Neural cell (in vitro differentiated cells): ENCODE measurements around the gene WWC2. TPM values are rescaled to one million over a fixed set of nuclear protein-coding genes. Genes with fewer than 3 reads are reported as not detected.

Experiments
- H2AFZ ChIP-seq: fragments of 200-600, 300-800 bp; sonication (generic), shearing (Covaris generic); 2 replicates; pipeline ENCODE4 v1.6.0; 2014; ENCODE audit warnings: low read depth, mild to moderate bottlenecking, antibody characterized with exemption, low read length, moderate library complexity
- H3F3A ChIP-seq: fragments of 200-600 bp; shearing (Covaris generic); 2 replicates; pipeline ENCODE4 v1.6.1; 2016; ENCODE audit warnings: mild to moderate bottlenecking, moderate library complexity, mixed read lengths, antibody characterized with exemption, low read length; ENCODE audit not compliant: insufficient read depth, poor library complexity, severe bottlenecking
- H3K27ac ChIP-seq: fragments of 200-600, 300-800 bp; sonication (generic), shearing (Covaris generic); 2 replicates; pipeline ENCODE4 v1.5.1; 2014; ENCODE audit warnings: mild to moderate bottlenecking, low read length, moderate library complexity
- H3K27me3 ChIP-seq: fragments of 300-800, 200-600 bp; sonication (generic), shearing (Covaris generic); 2 replicates; pipeline ENCODE4 v1.6.0; 2014; ENCODE audit warnings: mild to moderate bottlenecking, low read depth, low read length, moderate library complexity; ENCODE audit not compliant: insufficient read depth
- H3K36me3 ChIP-seq: fragments of 300-800, 200-600 bp; sonication (generic), shearing (Covaris generic); 2 replicates; pipeline ENCODE4 v1.5.1; 2014; ENCODE audit warnings: mild to moderate bottlenecking, antibody characterized with exemption, low read length, moderate library complexity; ENCODE audit not compliant: insufficient read depth
- H3K4me2 ChIP-seq: fragments of 300-800, 200-600 bp; sonication (generic), shearing (Covaris generic); 2 replicates; pipeline ENCODE4 v1.6.0; 2014; ENCODE audit warnings: mild to moderate bottlenecking, low read length
- H3K4me3 ChIP-seq: fragments of 300-800, 200-600 bp; sonication (generic), shearing (Covaris generic); 2 replicates; pipeline ENCODE4 v1.5.1; 2014; ENCODE audit warnings: mild to moderate bottlenecking, low read length, moderate library complexity
- H3K79me2 ChIP-seq: fragments of 200-600 bp; shearing (Covaris generic); replicated peaks from 2 replicates; pipeline ENCODE4 v1.6.0; 2014; ENCODE audit warnings: mild to moderate bottlenecking, low read length, moderate library complexity; ENCODE audit not compliant: insufficient read depth
- H3K9ac ChIP-seq: fragments of 300-800, 200-600 bp; sonication (generic), shearing (Covaris generic); 2 replicates; pipeline ENCODE4 v1.6.1; 2016; ENCODE audit warnings: mild to moderate bottlenecking, low read length, mixed read lengths
- H3K9me2 ChIP-seq: fragments of 200-600 bp; shearing (Covaris generic); 2 replicates; pipeline ENCODE4 v1.6.1; 2016; ENCODE audit warnings: mild to moderate bottlenecking, low read length, mixed read lengths; ENCODE audit not compliant: insufficient read depth
- H3K9me3 ChIP-seq: fragments of 200-600, 300-800 bp; sonication (generic), shearing (Covaris generic); 2 replicates; pipeline ENCODE4 v1.6.1; 2016; ENCODE audit warnings: mild to moderate bottlenecking, mixed run types, low read length, moderate library complexity, mixed read lengths
- H4K20me1 ChIP-seq: fragments of 200-600 bp; shearing (Covaris generic); 2 replicates; pipeline ENCODE4 v1.6.1; 2016; ENCODE audit warnings: mild to moderate bottlenecking, mixed run types; ENCODE audit not compliant: insufficient read depth
- CTCF ChIP-seq: fragments of 450-650 bp; IDR thresholded peaks from 2 replicates; pipeline ENCODE4 v1.5.1; 2014; ENCODE audit warnings: antibody characterized with exemption, mild to moderate bottlenecking, moderate library complexity; ENCODE audit not compliant: poor library complexity, severe bottlenecking
- EP300 ChIP-seq: fragments of 450-650 bp; conservative IDR thresholded peaks from 2 replicates; pipeline ENCODE4 v1.6.1; 2014; ENCODE audit warnings: antibody characterized with exemption, mild to moderate bottlenecking, moderate library complexity; ENCODE audit not compliant: poor library complexity, severe bottlenecking
- EZH2 ChIP-seq: fragments of 200-600, 300-800 bp; shearing (Covaris generic), sonication (generic); IDR thresholded peaks from 2 replicates; pipeline ENCODE4 v1.6.1; 2014; ENCODE audit warnings: antibody characterized with exemption, low read length, borderline replicate concordance, mild to moderate bottlenecking; ENCODE audit not compliant: insufficient read depth, poor library complexity, severe bottlenecking
- MXI1 ChIP-seq: fragments of 450-650 bp; conservative IDR thresholded peaks from 2 replicates; pipeline ENCODE4 v1.6.1; 2014; ENCODE audit warnings: antibody characterized with exemption, mild to moderate bottlenecking; ENCODE audit not compliant: poor library complexity, severe bottlenecking
- POLR2AphosphoS5 ChIP-seq: IDR thresholded peaks from 2 replicates; pipeline ENCODE4 v1.6.1; 2012
- RAD21 ChIP-seq: fragments of 450-650 bp; conservative IDR thresholded peaks from 2 replicates; pipeline ENCODE4 v1.6.1; 2014; ENCODE audit warnings: antibody characterized with exemption, mild to moderate bottlenecking, moderate library complexity
- REST ChIP-seq: IDR thresholded peaks from 2 replicates; pipeline ENCODE4 v1.6.1; 2012; ENCODE audit warnings: borderline replicate concordance
- SMC3 ChIP-seq: fragments of 450-650 bp; conservative IDR thresholded peaks from 2 replicates; pipeline ENCODE4 v1.6.1; 2014; ENCODE audit warnings: antibody characterized with exemption, mild to moderate bottlenecking, moderate library complexity; ENCODE audit not compliant: poor library complexity
- TAF1 ChIP-seq: IDR thresholded peaks from 2 replicates; pipeline ENCODE4 v1.6.1; 2012; ENCODE audit warnings: low read depth
- polyA plus RNA-seq: library from polyadenylated mRNA; depleted of rRNA; stranded (reverse); fragments of >200 nt; gene quantifications from 2 replicates; pipeline ENCODE4 v1.2.3, GENCODE V29; 2014

WWC2 gene
- polyA plus RNA-seq, 1 donor from 2014 or later: 5.7 TPM

- Histone ChIP-seq H3K4me3 (no peak overlapping the region), H3K27ac (no peak overlapping the region), H3K9me2 (no peaks in the 10 kb centered on the region), H3K9me3 (no peaks in the 10 kb centered on the region), H2AFZ (no peak overlapping the region), H3K4me2 (no peak overlapping the region), H3K9ac (no peak overlapping the region), H4K20me1 (no peaks in the 10 kb centered on the region), H3K79me2 (peaks cover 10% of the 10 kb centered on the region), H3F3A (no peaks in the 10 kb centered on the region), H3K36me3 (no peaks in the 10 kb centered on the region), H3K27me3 (no peaks in the 10 kb centered on the region)
- no peak for TF ChIP-seq EP300
- TF ChIP-seq EZH2: no peak
- no peak for TF ChIP-seq MXI1
- TF ChIP-seq POLR2AphosphoS5: no peak
- TF ChIP-seq CTCF: no peak
- TF ChIP-seq SMC3: no peak
- TF ChIP-seq RAD21: no peak
- TF ChIP-seq TAF1: no peak
Measured at GRCh38 chr4:183111452-183111885, 12.4 kb downstream of the WWC2 start.

GRCh38 chr4:183118141-183118540 lies 19.1 kb downstream of the WWC2 start:
- H3F3A ChIP-seq: no peaks in the 10 kb centered on the region
- no peak overlapping the region for H3K4me3 ChIP-seq
- H3K9me3 ChIP-seq: no peaks in the 10 kb centered on the region
- H3K27ac ChIP-seq: no peak overlapping the region
- TF ChIP-seq RAD21: no peak
- no peak for TF ChIP-seq CTCF
- TF ChIP-seq EP300: no peak
- no peak for TF ChIP-seq POLR2AphosphoS5
- TF ChIP-seq MXI1: no peak
- TF ChIP-seq TAF1: no peak
- no peak for TF ChIP-seq EZH2
- TF ChIP-seq SMC3: no peak
- TF ChIP-seq REST: no peak
- no peak overlapping the region for H3K4me2 ChIP-seq
- no peaks in the 10 kb centered on the region for H3K27me3 ChIP-seq
- no peak overlapping the region for H3K9ac ChIP-seq
- H3K36me3 ChIP-seq: no peaks in the 10 kb centered on the region
- peaks cover 4% of the 10 kb centered on the region for H3K79me2 ChIP-seq
- H3K9me2 ChIP-seq: no peaks in the 10 kb centered on the region
- H4K20me1 ChIP-seq: no peaks in the 10 kb centered on the region
- no peak overlapping the region for H2AFZ ChIP-seq
